OCI-LY7 (cell line): ENCODE results near the gene KSR1. TPM values are rescaled to one million over a fixed set of nuclear protein-coding genes. Genes with fewer than 3 reads are reported as not detected.

Experiments used
- BruUV-seq: library from RNA; stranded (reverse); fragments of 400-500 nt; replicated peaks from 2 replicates; lab custom pipeline; 2021; lab: Mats Ljungman, UMichigan
- CTCF ChIA-PET: fragments of 300-600 bp; sonication (Branson Sonifier 250); formaldehyde crosslinking; loops from one replicate; lab custom pipeline; 2022; ENCODE audit warnings: antibody characterized with exemption; ENCODE audit not compliant: unreplicated experiment; lab: Charles Lee
- POLR2A ChIA-PET: fragments of 300-600 bp; sonication (Branson Sonifier 250); formaldehyde crosslinking; loops from one replicate; lab custom pipeline; 2022; ENCODE audit warnings: antibody characterized with exemption; lab: Charles Lee
- DNase-seq: peaks from one replicate; pipeline ENCODE4 v3.0.0-alpha.2; 2015; ENCODE audit warnings: low spot score
- H2AFZ ChIP-seq: fragments of 200-600 bp; sonication (generic), shearing (Covaris generic); 2 replicates; pipeline ENCODE4 v1.6.1; 2014; ENCODE audit warnings: mild to moderate bottlenecking, antibody characterized with exemption, low read length, moderate library complexity
- H3K27ac ChIP-seq: fragments of 200-600 bp; sonication (generic); 2 replicates; pipeline ENCODE4 v1.5.1; 2014; ENCODE audit warnings: mixed run types, low read depth, mild to moderate bottlenecking, moderate library complexity, low read length, inconsistent platforms; ENCODE audit not compliant: poor library complexity, severe bottlenecking
- H3K36me3 ChIP-seq: fragments of 200-600 bp; sonication (generic); 2 replicates; pipeline ENCODE4 v1.6.1; 2014; ENCODE audit warnings: mild to moderate bottlenecking, antibody characterized with exemption, low read length, moderate library complexity, mixed read lengths; ENCODE audit not compliant: insufficient read depth
- H3K4me1 ChIP-seq: fragments of 200-600 bp; sonication (generic); 2 replicates; pipeline ENCODE4 v1.5.1; 2014; ENCODE audit warnings: mild to moderate bottlenecking, low read length; ENCODE audit not compliant: insufficient read depth, poor library complexity, severe bottlenecking
- H3K4me2 ChIP-seq: fragments of 200-600 bp; sonication (generic); 2 replicates; pipeline ENCODE4 v1.6.1; 2014; ENCODE audit warnings: mild to moderate bottlenecking, low read length
- H3K4me3 ChIP-seq: fragments of 200-600 bp; sonication (generic); 2 replicates; pipeline ENCODE4 v1.5.1; 2014; ENCODE audit warnings: mild to moderate bottlenecking, low read depth, low read length; ENCODE audit not compliant: poor library complexity, severe bottlenecking
- H3K79me2 ChIP-seq: fragments of 200-600 bp; sonication (generic); 2 replicates; pipeline ENCODE4 v1.6.1; 2016; ENCODE audit warnings: low read depth, mild to moderate bottlenecking, low read length, moderate library complexity, mixed read lengths; ENCODE audit not compliant: insufficient read depth
- H3K9me2 ChIP-seq: fragments of 200-600 bp; sonication (generic); 2 replicates; pipeline ENCODE4 v1.6.1; 2016; ENCODE audit warnings: mild to moderate bottlenecking, low read length, mixed read lengths; ENCODE audit not compliant: insufficient read depth
- H3K9me3 ChIP-seq: fragments of 200-600 bp; sonication (generic); 2 replicates; pipeline ENCODE4 v1.6.1; 2014; ENCODE audit warnings: mild to moderate bottlenecking, mixed run types, low read length, mixed read lengths
- H4K20me1 ChIP-seq: fragments of 200-600 bp; sonication (generic); 2 replicates; pipeline ENCODE4 v1.6.1; 2014; ENCODE audit warnings: mild to moderate bottlenecking, antibody characterized with exemption, low read length, moderate library complexity, mixed read lengths; ENCODE audit not compliant: insufficient read depth
- CTCF ChIP-seq: fragments of 200-600 bp; sonication (generic); conservative IDR thresholded peaks from 2 replicates; pipeline ENCODE4 v1.5.1; 2014; ENCODE audit warnings: mild to moderate bottlenecking, antibody characterized with exemption, low read length, moderate library complexity, mixed read lengths
- EZH2phosphoT487 ChIP-seq: fragments of 200-600 bp; sonication (generic); IDR thresholded peaks from 2 replicates; pipeline ENCODE4 v1.6.1; 2018; ENCODE audit warnings: low read depth, borderline replicate concordance, mild to moderate bottlenecking, mixed run types, antibody characterized with exemption, low read length, moderate library complexity, mixed read lengths
- intact Hi-C: fragments of 100-400 bp; cut with micrococcal nuclease; formaldehyde crosslinking; loops from one replicate; pipeline ENCODE4 v1.10.0; 2022; ENCODE audit not compliant: unreplicated experiment
- total RNA-seq, 2 experiments: library from RNA; depleted of rRNA in 1 of 2; stranded (reverse); fragments of >200 nt in 1 of 2; shearing (Covaris generic) in 1 of 2; gene quantifications; 2 replicates each; pipeline ENCODE4 v1.2.3, GENCODE V29; 2014 to 2022

The KSR1 gene
- total RNA-seq, 2 experiments from 2014 or later, result 2.2 to 4.1 TPM

GRCh38 chr17:27496437-27496943 is 40.2 kb downstream of the KSR1 start:
- peaks cover 20% of the 10 kb centered on the region for H3K4me1 ChIP-seq
- H3K9me2 ChIP-seq, result no peaks in the 10 kb centered on the region
- no peak overlapping the region for H3K4me2 ChIP-seq
- no peaks in the 10 kb centered on the region for H4K20me1 ChIP-seq
- H3K27ac ChIP-seq, result no peak overlapping the region
- BruUV-seq, result no TSS peak
- peak overlapping the region; percentile 30; the same call in 1 of the 2 replicates for H2AFZ ChIP-seq
- intact Hi-C loops, result no loop called here
- H3K4me3 ChIP-seq, result no peak overlapping the region
- POLR2A ChIA-PET, result no interaction called here
- CTCF ChIA-PET, result interaction anchor here (0.5 kb wide), 1 partner anchor 129 kb away, joined by 3 read pairs; no protein-coding TSS in a partner anchor
- no peak for DNase-seq
- H3K36me3 ChIP-seq, result no peaks in the 10 kb centered on the region
- peaks cover 4% of the 10 kb centered on the region; the same call in 1 of the 2 replicates for H3K9me3 ChIP-seq
- TF ChIP-seq CTCF (no peak), EZH2phosphoT487 (no peak)
- no peaks in the 10 kb centered on the region for H3K79me2 ChIP-seq

- intact Hi-C loops, result no loop called here
- H3K27ac ChIP-seq, result no peak overlapping the region
- H3K79me2 ChIP-seq, result no peaks in the 10 kb centered on the region
- no TSS peak for BruUV-seq
- H4K20me1 ChIP-seq, result no peaks in the 10 kb centered on the region
- H3K4me2 ChIP-seq, result no peak overlapping the region
- H3K9me3 ChIP-seq, result peaks cover 8% of the 10 kb centered on the region; the same call in 1 of the 2 replicates
- peak overlapping the region; percentile 30; the same call in 1 of the 2 replicates for H2AFZ ChIP-seq
- TF ChIP-seq EZH2phosphoT487 (no peak), CTCF (no peak)
- DNase-seq, result no peak
- CTCF ChIA-PET, result interaction anchor here (0.5 kb wide), 1 partner anchor 129 kb away, joined by 3 read pairs; no protein-coding TSS in a partner anchor
- no peaks in the 10 kb centered on the region for H3K9me2 ChIP-seq
- no peak overlapping the region for H3K4me3 ChIP-seq
- H3K4me1 ChIP-seq, result peaks cover 20% of the 10 kb centered on the region
- POLR2A ChIA-PET, result no interaction called here
- no peaks in the 10 kb centered on the region for H3K36me3 ChIP-seq
These were observed 40.7 kb downstream of the KSR1 start for GRCh38 chr17:27496971-27497370.

- Histone ChIP-seq H3K9me2 (no peaks in the 10 kb centered on the region), H3K9me3 (peaks cover 11% of the 10 kb centered on the region; the same call in 1 of the 2 replicates), H3K36me3 (no peaks in the 10 kb centered on the region), H4K20me1 (no peaks in the 10 kb centered on the region), H3K27ac (no peak overlapping the region), H3K4me3 (no peak overlapping the region), H2AFZ (no peak overlapping the region), H3K4me1 (peaks cover 20% of the 10 kb centered on the region), H3K79me2 (no peaks in the 10 kb centered on the region), H3K4me2 (no peak overlapping the region)
- no TSS peak for BruUV-seq
- intact Hi-C loops, result no loop called here
- CTCF ChIA-PET, result no interaction called here
- POLR2A ChIA-PET, result no interaction called here
- TF ChIP-seq EZH2phosphoT487 (no peak), CTCF (no peak)
- no peak for DNase-seq
These were observed 41.4 kb downstream of the KSR1 start for GRCh38 chr17:27497696-27498095.
